HFFc6 (cell line): ENCODE results near the gene CNGA2. TPM values are rescaled to one million over a fixed set of nuclear protein-coding genes. Genes with fewer than 3 reads are reported as not detected.

Experiments
- DNase-seq: peaks from one replicate; pipeline ENCODE4 v3.0.0-alpha.2; 2018
- H3K27ac Mint-ChIP-seq: 2 replicates; pipeline ENCODE4 v1.8.0; 2020; ENCODE audit warnings: mild to moderate bottlenecking, mixed read lengths
- H3K27me3 Mint-ChIP-seq: 2 replicates; pipeline ENCODE4 v1.8.0; 2021; ENCODE audit warnings: mild to moderate bottlenecking, moderate library complexity, mixed read lengths; ENCODE audit not compliant: insufficient read depth
- H3K36me3 Mint-ChIP-seq: 2 replicates; pipeline ENCODE4 v1.8.0; 2021; ENCODE audit warnings: low read depth, mixed read lengths
- H3K4me1 Mint-ChIP-seq: 2 replicates; pipeline ENCODE4 v1.8.0; 2020; ENCODE audit warnings: low read depth, mixed read lengths
- H3K4me3 Mint-ChIP-seq: 2 replicates; pipeline ENCODE4 v1.8.0; 2020; ENCODE audit warnings: mild to moderate bottlenecking, moderate library complexity, mixed read lengths
- H3K9me3 Mint-ChIP-seq: 2 replicates; pipeline ENCODE4 v1.8.0; 2020; ENCODE audit warnings: mild to moderate bottlenecking, mixed read lengths
- CTCF ChIP-seq: fragments of 200-600 bp; sonication (generic); IDR thresholded peaks from 2 replicates; pipeline ENCODE4 v1.5.0; 2021; ENCODE audit warnings: antibody characterized with exemption, mild to moderate bottlenecking
- long read RNA-seq: library from polyadenylated mRNA; unstranded; transcript quantifications from one replicate; pipeline ENCODE4 v2.0.0, GENCODE V29; 2019
- total RNA-seq, 6 experiments: library from RNA; stranded (reverse); fragmentation: NEBNext Ultra II Directional; extraction: Animal tissue kit (Norgen Biotek cat#: 25700); gene quantifications; 2 replicates in 1 of 6; 3 replicates in 5 of 6; pipeline ENCODE4 v1.2.3, GENCODE V29; 2021

The CNGA2 gene
- total RNA-seq: not detected
- long read RNA-seq: 0 reads

- H3K9me3 Mint-ChIP-seq: peaks cover 4% of the 10 kb centered on the region
- no peaks in the 10 kb centered on the region; the same call in 1 of the 2 replicates for H3K36me3 Mint-ChIP-seq
- H3K27ac Mint-ChIP-seq: no peak within 1 kb of the TSS
- no peaks in the 10 kb centered on the region for H3K4me1 Mint-ChIP-seq
- H3K27me3 Mint-ChIP-seq: peaks cover 3% of the 10 kb centered on the region; the same call in 1 of the 2 replicates
- no peak for TF ChIP-seq CTCF
- no peak within 1 kb of the TSS for H3K4me3 Mint-ChIP-seq
- DNase-seq: no peak
These were observed at the start of gene CNGA2 for GRCh38 chrX:151734446-151734845. Gene CNGA2 (plus strand): TSS chrX:151734746. CDS start chrX:151738484, 3,738 bp downstream.

- H3K27me3 Mint-ChIP-seq: no peaks in the 10 kb centered on the region; the same call in 1 of the 2 replicates
These were observed 46.9 kb upstream of the CNGA2 start for GRCh38 chrX:151687635-151688034.

GRCh38 chrX:151688695-151689094 lies 45.9 kb upstream of the CNGA2 start:
- Mint-ChIP-seq H3K4me3 (no peak overlapping the region), H3K9me3 (no peaks in the 10 kb centered on the region), H3K36me3 (no peaks in the 10 kb centered on the region), H3K27ac (no peak overlapping the region), H3K4me1 (no peaks in the 10 kb centered on the region), H3K27me3 (no peaks in the 10 kb centered on the region; the same call in 1 of the 2 replicates)
- DNase-seq: no peak
- TF ChIP-seq CTCF: no peak

More at GRCh38 chrX:151687635-151688034, 46.9 kb upstream of the CNGA2 start:
- Mint-ChIP-seq H3K4me3 (no peak overlapping the region), H3K4me1 (no peaks in the 10 kb centered on the region), H3K36me3 (no peaks in the 10 kb centered on the region), H3K9me3 (no peaks in the 10 kb centered on the region), H3K27ac (no peak overlapping the region)
- TF ChIP-seq CTCF: no peak
- DNase-seq: no peak

- no peak overlapping the region for H3K27ac Mint-ChIP-seq
- H3K27me3 Mint-ChIP-seq: peaks cover 2% of the 10 kb centered on the region
- no peak for TF ChIP-seq CTCF
- H3K9me3 Mint-ChIP-seq: peaks cover 5% of the 10 kb centered on the region; the same call in 1 of the 2 replicates
- H3K4me1 Mint-ChIP-seq: no peaks in the 10 kb centered on the region
- H3K36me3 Mint-ChIP-seq: no peaks in the 10 kb centered on the region
- no peak for DNase-seq
- H3K4me3 Mint-ChIP-seq: no peak overlapping the region
These were observed 41.7 kb upstream of the CNGA2 start for GRCh38 chrX:151692825-151693224.

- Mint-ChIP-seq H3K9me3 (peaks cover 5% of the 10 kb centered on the region; the same call in 1 of the 2 replicates), H3K4me3 (no peak overlapping the region), H3K27ac (no peak overlapping the region), H3K4me1 (no peaks in the 10 kb centered on the region), H3K36me3 (no peaks in the 10 kb centered on the region), H3K27me3 (peaks cover 2% of the 10 kb centered on the region)
- TF ChIP-seq CTCF: no peak
- no peak for DNase-seq
These were observed 40.4 kb upstream of the CNGA2 start for GRCh38 chrX:151694121-151694520.
